HG03342 (cell line): Measurements from ENCODE around the gene KCTD5.
"Not testable (repeated sequence)": the region's sequence is repeated elsewhere in the genome, so short reads cannot be mapped to it uniquely, and the experiment has no call there.

Source experiments
- ATAC-seq: cut with Tn5 transposase; IDR thresholded peaks from one replicate; pipeline ENCODE4 v1.9.1; 2021; ENCODE audit warnings: mild to moderate bottlenecking, moderate library complexity; ENCODE audit not compliant: unreplicated experiment

Gene KCTD5

DNA sequence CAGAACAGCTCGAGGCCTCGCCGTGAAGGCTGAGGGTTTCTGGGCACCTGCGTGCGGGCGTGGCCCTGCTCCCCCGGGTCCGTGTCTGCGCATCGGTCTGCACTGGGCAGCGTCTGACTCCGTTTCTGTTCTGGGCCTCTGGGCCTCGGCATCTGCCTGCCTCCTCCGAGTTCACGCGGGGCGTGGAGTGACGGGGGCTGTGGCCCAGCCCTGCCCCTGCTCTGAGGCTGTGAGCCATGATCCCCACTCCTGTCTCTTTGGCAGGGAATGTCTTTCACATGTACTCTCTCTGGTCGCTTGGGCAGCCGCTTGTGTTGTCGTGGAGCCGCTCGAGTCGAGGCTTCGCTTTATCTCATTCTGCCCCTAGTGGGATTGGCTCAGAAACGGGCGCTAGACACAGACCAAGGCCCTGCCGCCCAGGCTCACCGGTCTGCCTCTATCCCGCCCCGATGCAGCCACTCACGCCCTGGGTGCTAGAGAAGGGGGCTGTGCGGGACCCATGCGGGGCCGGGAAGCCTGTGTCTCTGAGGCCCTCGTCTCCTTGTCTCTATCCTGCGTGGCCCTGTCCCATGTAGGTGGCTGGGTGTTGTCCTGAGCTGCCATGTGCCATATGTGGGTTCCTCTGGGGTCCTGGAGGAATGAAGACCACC is 14.4 kb downstream of the KCTD5 start:
- not testable (repeated sequence) for ATAC-seq

DNA sequence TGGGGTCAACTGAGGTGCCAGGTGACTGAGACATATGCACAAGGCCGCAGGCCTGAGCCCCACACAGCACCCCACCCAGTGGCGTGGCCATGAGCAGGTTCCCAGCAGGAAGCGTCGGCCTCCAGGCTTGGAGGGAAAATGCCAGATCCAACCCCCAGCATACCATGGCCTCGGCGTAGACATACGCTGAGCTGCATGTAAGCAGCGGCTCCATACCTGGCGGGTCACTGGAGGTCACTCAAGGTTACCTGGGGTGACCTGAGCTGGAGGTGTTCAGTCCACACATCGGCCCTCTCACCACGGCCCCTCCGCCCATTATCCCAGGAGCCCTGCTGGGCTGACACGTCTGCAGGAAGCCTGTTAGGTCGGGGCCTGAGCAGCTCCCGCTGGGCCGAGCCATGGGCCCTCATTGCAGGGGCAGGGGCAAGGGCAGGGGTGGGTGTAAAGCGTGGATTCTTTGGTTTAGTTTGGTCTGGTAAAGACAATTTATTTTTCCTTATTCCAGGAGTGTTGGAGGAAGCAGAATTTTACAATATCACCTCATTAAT is 15.2 kb downstream of the KCTD5 start:
- no peak for ATAC-seq

DNA sequence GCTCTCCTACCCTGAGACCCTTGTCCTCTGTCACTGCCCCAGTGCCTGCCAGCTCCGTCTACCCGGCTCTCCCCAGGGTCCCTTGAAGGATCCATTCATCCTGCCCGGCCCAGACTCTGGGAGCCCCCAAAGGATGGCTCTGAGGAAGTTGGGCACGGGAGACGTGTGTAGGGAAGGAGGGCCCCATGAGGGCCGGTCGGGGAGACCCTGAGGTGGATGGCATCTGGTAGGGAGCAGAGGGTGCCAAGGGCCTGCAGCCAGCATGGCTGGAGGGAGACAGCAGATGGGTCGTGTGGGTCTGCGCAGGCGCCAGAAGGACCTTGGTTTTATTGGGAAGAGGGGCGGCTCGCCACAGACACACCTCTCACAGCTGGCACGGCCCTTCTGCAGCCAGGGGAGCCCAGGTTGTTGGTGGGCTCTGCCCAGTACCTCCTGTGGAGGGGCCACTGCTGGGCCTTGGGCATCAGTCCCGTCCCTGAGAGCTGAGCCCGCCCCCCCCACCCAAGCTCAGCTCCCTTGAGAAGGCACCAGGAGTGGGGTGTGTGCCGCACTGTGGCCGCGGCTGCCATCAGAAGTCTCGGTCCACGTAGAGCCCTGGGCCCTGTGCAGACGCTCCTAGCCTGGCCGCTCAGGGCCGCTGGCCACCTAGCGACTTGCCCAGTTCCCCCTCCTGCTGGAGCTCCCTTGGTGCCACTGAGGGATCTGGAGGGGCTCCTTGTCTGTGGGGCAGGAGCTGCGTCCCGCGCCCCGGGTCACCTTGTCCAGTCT is 16.0 kb downstream of the KCTD5 start:
- ATAC-seq: no peak

DNA sequence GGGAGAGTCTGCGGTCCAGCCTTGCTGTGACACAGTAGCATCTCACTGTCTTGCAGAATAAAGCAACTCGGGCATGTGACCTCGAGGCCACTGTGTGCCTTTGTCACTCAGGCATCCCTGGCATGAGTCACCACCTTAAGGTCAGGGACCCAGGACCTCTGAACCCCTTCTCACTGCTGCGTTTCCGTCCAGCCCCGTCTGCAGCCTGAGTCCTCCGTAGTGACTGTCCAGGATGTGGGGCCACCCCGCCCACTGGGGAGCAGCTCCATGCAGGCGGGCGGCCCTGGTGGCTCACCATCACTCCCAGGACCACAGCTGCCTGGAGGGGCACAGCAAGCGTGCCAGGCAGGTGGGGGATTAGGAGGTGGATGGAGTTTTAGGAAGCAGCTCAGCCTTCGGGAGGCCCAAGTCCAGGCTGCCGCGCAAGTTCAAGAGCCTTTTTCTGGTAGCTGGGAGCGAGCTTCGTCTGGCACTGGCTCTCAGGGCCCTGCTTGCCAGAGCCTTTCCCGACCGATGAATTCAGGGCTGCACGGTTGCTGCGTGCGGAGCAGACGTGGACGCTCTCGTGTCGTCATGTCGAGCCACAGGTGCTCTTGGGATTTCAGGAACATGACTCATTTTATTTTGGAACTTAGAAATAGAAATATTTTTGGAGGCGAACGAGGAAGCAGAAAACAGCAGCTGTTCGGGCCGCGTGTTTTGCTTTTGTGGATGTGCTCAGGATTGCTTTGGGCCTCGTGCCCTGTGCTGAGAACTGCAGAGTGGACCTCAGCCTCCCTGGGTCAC is 16.8 kb downstream of the KCTD5 start:
- no peak for ATAC-seq

DNA sequence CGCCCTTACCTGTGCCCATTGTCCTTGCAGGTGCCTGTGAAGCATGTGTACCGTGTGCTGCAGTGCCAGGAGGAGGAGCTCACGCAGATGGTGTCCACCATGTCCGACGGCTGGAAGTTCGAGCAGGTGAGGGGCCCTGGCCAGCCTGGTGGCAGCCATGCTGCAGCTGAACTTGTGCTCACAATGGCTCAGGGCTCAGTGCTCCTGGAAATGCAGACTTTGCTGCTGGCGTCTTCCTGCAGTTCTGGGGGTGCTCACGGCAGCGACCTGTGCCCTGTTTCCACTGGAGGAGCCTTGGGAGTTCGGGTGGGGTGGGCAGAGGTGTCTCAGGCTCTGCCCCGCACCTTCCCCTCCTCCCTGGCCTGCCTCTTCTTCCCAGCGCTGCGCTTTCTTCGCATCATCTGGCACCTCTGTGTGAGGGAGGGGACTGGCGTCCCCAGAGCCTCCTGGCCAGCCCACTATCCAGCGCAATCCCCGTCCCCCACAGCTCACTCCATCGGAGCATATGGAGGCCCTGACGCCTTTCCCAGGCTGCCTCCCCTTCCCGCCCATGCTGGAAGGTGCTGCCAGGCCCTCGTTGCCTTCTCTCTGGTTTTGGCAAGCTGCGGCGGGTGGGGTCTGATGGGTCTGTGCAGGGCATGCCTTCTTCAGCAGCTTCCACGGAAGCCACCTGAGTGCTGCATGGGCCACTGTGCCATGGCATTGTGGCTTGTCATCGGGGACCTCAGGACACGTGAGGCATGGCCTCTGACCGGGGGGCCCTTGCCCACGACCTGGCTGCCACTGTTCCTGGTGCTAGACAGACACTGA is 17.7 kb downstream of the KCTD5 start:
- ATAC-seq: no peak

DNA sequence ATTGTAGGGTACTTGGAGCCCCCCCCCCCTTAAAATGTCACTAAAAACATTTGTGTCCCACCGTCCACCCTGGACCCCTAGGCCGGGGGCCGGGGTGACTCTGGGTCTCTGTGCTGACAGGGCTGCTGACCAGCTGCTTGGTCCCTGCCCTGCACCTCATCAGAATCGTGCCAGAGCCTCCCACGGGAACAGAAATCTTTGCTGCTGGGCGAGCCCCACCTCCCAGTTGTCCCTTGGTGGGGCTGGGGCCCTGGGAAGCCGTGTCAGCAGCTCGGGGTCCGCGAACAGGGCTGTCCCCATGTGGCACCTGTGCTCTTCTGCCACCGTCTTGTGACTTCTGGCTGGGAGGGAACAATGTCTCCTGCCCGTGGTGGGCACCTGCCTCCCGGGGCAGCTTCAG is 18.5 kb downstream of the KCTD5 start:
- ATAC-seq: no peak

DNA sequence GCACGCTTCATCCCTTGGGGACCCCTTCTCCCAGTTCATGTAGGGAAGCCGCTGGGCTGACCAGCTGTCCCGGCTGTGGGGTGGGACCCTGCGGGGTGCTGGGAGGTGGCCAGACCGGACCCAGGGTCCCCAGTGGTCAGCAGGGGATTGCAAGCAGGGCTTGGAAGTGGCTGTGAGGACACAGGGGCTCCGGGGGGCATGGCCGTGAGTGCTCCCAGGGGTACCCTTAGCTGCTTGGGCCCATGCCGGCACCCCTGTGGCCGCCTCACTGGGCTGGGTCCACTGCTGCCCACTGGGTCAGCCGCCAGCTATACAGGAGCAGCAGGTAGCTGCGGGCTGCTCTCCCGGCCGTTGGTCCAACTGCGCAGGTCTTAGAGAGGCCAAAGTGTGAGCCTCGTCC is 18.9 kb downstream of the KCTD5 start:
- no peak for ATAC-seq

DNA sequence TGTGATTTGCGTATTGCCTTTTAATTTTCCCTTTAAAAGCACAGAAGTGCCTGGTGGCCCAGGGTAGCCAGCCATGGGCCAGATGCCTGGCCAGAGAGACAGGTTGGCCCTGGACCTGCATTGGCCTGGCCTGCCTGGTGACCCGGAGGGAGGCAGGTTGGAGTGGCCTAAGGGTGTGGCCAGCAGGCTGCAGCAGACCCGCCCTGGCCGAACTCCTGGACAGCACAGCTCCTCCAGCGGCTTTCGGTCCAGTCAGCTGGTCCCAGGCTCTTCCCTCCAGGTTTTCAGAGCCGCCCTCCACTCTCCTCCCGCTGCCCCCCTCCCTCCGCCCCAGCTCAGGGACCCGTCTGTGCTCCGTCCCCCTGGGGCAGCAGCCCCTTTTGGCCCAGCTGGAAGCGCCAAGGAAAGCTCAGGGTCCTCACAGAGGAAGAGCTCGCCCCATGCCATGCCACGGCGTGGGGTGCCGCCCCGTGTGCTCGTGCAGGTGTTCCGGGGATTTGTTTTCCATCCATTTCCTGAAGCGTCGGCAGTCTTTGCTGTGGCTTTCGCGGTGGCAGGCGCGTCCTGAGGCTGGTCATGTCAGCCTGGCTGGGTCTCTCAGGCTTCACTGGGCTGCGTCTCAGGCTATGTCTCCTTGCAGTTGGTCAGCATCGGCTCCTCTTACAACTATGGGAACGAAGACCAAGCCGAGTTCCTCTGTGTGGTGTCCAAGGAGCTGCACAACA is 19.6 kb downstream of the KCTD5 start:
- ATAC-seq: no peak

DNA sequence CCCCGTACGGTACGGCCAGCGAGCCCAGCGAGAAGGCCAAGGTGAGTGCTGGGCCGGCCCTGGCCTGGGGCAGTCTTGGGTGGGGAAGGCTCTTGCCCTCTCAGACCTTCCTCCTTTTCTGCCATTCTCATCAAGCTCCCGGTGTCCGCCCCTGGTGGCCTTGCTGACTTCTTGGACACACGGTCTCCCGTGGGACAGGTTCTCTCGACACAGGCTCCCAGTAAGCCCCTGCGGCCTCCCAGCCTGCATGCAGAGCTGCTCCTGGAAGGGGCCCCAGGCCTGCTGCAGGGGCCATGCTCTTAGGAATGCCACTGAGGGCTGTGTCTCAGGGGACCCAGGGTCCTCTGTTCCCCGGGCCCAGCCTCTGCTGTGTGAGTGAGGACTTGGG is 20.1 kb downstream of the KCTD5 start:
- no peak for ATAC-seq

DNA sequence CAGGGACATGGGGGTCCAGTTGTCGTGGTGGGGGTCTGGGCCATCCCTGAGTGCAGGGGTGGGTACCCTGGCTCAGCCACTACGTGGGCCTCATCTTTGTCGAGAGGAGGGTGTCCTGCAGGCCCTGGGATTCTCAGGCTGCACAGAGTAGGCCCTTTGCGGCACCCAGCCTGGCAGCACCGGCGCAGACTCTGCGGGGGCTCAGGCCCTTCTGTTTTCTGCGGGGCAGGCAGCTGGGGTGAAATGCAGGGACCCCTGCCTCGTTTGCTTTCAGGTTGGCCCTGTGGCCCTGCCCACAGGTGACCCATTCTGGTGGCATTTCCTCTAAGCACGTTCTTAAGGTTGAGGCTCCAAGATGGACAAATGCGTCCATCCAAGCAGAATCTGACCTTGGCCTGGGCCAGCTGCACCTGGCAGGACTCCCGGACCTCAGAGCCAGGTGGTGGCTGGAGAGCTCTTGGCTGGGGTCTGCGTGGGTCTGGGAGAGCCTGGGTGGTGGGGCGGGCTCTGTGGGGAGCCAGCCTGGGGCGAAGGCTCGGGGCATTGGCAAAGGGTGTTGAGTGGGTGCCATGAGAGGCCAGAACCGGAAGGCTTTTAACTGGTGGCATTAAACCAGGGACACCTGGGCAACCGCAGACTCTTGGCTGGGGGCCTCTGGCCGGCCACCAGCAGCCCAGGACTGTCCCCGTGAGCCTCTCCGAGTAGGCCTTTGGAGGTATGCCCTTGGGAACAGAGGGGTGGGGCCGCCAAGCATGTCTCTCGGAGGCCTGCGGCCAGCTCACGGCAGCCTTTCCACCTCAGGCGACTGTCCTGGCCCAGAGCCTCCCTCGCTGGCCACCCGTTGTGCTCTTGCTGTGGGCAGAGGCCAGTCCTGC is 20.8 kb downstream of the KCTD5 start:
- no peak for ATAC-seq

DNA sequence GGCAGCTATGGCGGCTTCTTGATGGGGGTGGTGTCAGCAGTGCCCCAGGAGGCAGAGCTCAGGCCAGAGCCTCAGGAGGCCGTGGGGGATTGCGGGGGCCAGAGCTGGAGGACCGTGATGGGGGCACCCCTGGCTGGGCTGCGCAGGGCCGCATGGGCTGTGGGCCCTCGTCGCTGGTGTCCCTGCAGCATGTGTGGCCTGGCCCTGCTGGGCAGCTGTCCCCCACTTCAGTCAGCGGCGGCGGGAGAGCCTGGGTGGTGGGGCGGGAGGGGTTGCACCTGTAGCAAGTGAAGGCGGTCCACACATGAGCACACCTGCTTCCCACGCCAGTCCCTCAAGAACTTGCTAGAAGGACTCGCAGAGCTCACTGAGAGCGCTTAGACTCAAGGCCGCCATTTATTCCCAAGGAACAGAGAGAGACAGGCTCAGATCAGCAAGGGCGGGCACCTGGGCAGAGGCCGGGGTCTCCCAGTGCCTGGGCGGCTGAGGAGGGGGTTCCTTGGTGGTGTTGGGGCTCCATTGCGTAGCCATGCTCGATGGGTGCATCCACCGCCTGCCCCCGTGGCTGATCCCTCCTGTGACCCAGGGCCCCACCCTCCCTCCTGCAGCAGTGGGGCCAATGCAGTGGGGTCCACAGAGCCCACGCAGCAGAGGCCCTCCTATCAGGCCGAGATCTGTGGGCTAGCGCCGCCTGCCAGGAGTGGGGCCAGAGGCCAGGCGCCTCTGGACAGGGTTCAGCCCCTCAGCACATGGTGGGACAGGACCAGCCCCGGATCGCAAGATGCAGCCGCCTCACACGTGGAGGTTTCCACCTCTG is 22.1 kb downstream of the KCTD5 start:
- ATAC-seq: no peak

DNA sequence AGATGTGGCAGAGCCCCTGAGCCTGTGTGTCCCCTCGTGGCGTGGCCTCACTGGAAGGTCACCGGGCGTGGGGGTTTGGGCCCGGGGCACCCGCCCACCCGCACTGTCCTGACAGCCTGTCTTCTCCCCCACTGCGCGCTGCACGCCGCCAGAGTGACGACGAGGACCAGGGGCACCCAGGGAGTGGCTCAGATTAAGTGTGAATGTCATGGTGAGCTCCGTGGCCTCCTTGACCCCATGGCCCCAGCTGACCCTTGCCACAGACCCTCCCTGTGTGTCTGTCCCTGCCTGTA is 22.6 kb downstream of the KCTD5 start:
- ATAC-seq: no peak

DNA sequence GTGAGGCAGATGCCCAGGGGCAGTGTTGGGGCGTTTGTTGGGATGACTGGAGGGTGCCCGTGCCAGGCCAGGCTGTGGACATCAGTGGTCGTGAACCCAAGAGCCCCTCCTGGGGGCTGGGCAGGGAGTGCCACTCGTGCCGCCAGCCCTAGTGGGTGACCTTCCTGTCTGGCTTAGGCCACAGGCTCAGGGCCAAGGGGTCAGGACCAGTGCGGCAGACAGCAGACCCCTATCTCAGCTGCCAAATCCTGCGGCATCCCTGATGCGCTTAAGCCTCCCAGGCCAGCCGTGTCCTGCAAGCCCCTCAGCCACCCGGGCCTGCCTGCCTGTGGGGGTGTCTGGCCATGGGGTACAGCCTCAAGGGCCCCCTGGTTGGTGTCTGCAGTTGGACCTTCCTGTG is 23.0 kb downstream of the KCTD5 start:
- ATAC-seq: no peak

DNA sequence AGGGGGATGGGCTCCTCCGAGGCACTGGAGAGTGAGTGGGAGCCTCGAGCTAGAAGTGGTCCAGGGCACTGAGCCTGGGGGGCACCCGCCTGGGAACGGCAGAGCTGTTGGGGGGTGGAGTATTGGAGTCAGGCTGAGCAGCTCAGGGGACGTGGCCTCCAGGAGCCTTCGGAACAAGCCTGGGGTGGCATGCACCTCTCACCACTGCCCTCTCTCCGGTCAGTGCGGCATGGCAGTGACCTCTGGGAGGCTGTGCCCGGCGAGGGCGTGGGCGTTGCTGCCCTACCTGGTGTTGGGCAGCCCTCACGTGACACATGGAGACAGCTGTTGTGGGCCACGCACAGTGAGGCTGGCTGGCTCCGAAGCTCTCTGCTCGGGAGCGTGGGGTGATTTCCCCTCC is 23.8 kb downstream of the KCTD5 start:
- ATAC-seq: no peak

DNA sequence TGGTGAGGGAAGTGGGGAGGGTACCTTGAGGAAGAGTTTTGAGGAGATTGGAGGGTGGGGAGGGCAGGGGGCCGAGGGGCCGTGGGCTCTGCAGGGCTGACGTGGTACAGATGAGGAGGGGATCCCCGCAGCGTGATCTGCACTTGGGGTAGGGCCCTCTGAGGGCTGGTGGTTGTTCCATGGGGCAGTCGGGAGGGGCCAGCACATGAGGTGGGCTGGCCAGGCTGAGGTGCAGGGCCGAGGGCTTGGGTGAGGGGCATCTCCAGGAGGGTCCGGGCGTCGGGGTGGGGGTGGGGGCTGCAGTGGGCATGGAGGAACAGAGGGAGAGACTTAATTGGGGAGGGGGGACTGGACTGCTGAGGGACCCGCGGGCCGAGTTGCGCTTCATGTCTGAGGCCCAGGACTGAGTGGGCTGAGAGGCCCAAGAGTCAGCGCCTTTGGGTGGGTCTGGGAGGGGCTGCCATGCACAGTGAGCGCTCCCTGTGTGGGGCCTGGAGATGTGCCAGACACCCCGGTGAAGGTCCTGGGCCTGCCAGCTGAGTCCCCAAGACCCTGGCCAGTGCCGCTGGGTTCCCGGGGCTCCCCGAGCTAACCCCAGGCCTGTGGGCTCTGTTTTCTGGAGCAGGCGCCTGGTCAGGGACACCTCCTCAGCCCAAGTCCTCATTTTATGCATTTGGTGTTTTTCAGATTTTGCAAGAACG is 24.4 kb downstream of the KCTD5 start:
- ATAC-seq: no peak

DNA sequence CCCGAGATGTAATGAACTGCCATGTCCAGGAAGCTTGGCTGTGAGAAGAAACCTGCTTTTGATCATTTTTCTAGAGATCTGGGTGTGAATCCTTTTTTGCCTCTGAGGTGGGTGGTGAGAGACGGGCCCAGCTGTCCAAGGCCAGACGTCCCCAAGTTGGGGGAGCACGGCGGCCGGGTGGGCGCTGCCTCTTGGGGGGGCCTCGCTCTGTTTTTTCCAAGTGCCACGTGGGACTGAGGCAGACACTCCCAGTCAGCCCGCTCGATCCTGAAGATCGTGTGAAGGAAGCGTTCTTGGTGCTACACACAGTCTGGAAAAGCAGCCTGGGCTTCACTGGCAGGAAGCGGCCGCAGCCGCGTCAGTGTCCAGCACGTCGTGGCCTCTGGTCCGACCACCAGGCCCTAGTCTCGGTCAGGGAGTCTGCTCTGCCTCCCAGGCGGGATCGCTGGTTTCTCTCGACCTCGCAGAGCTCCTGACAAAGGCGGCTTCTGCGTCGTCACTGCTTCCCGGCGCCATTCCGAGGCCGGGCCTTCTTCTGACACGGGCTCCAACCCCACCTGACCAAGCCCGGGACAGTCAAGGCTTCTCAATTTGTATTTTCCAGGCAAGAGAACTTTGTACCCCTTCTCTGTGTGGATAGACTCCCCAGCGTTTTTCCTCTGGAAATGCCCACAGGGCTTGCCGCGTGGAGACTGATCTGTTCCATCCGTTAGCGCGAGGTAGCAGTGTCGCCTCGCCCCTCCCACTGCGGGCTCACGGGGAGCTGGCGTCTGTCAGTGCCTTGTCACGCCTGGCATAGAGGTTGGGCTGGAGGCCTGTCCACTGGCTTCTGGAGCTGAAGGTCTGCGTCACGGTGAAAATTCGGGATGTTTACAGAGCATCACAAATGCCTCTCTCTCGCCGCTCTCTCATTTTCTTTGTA is 25.3 kb downstream of the KCTD5 start:
- ATAC-seq: no peak

DNA sequence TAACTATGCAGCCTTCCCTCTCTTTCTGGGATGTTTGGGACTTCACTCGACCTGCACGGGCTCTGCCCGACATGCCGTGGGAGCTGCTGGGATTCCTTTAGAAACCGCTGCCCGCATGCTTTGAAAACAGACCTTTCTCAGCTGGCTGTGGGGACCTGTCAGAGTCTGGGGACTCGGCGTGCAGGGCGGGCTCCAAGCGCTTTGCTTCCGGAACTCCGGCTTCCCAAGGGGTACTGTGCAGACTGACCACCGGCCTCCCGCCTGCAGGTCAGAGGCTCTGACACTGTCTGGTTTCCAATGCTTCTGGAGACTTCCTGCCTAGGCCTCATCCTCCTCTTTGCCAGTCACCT is 25.9 kb downstream of the KCTD5 start:
- no peak for ATAC-seq
